Esophagus muscularis mucosa (tissue), 4 donors: ENCODE results near the gene AKAP6. TPM values are rescaled to one million over a fixed set of nuclear protein-coding genes. Genes with fewer than 3 reads are reported as not detected.

Source experiments
- DNase-seq: peaks from one replicate; pipeline ENCODE4 v3.0.0-alpha.2; 2017; ENCODE audit errors: extremely low spot score
- H3K27ac ChIP-seq, 4 donors: fragments of 200-600 bp; sonication (generic); replicated peaks in 1 of 4; 1 replicate in 3 of 4; 2 replicates in 1 of 4; pipeline ENCODE4 v1.5.1; 2016 to 2019; ENCODE audit warnings: mild to moderate bottlenecking in 1 of 4
- H3K27me3 ChIP-seq, 4 donors: fragments of 200-600 bp; sonication (generic); one replicate each; pipeline versions ENCODE4 v1.5.1 to v1.6.0; 2016 to 2019
- H3K36me3 ChIP-seq, 4 donors: fragments of 200-600 bp; sonication (generic); one replicate each; pipeline ENCODE4 v1.5.1; 2016 to 2019
- H3K4me1 ChIP-seq, 4 donors: fragments of 200-600 bp; sonication (generic); one replicate each; pipeline ENCODE4 v1.5.1; 2016 to 2019
- H3K4me3 ChIP-seq, 4 donors: fragments of 200-600 bp; sonication (generic); 1 replicate in 2 of 4; 2 replicates in 2 of 4; pipeline ENCODE4 v1.5.1; 2016 to 2019; ENCODE audit warnings: mild to moderate bottlenecking in 4 of 4, moderate library complexity in 1 of 4
- H3K9me3 ChIP-seq, 4 donors: fragments of 200-600 bp; sonication (generic); 1 replicate in 3 of 4; 2 replicates in 1 of 4; pipeline ENCODE4 v1.5.1; 2016 to 2019
- CTCF ChIP-seq, 3 experiments: fragments of 200-600 bp in 2 of 3; fragments of 450-650 bp in 1 of 3; sonication (generic) in 2 of 3; IDR thresholded peaks; one replicate each; pipeline ENCODE4 v1.5.1; 2017 to 2019; ENCODE audit warnings: antibody characterized with exemption in 3 of 3, mild to moderate bottlenecking in 2 of 3, moderate library complexity in 1 of 3
- EP300 ChIP-seq: sonication (generic); formaldehyde crosslinking; IDR thresholded peaks from one replicate; pipeline ENCODE4 v1.6.1; 2017; ENCODE audit warnings: antibody characterized with exemption
- POLR2A ChIP-seq: fragments of 450-650 bp; IDR thresholded peaks from one replicate; pipeline ENCODE4 v1.6.1; 2017; ENCODE audit warnings: antibody characterized with exemption, moderate library complexity, mild to moderate bottlenecking, low read depth
- POLR2AphosphoS5 ChIP-seq, 2 donors: sonication (generic); formaldehyde crosslinking; IDR thresholded peaks; one replicate each; pipeline ENCODE4 v1.6.1; 2017; ENCODE audit warnings: antibody characterized with exemption in 2 of 2
- whole genome bisulfite sequencing: methylation state at CpG from one replicate; pipeline ENCODE4 v1.1.5; 2018; 5-methylcytosine and 5-hydroxymethylcytosine counted together
- intact Hi-C: fragments of 100-400 bp; cut with DNase I; formaldehyde crosslinking; loops from one replicate; pipeline ENCODE4 v1.15.1; 2023
- total RNA-seq, 4 donors: library from RNA; depleted of rRNA; stranded (reverse); fragments of >200 nt; gene quantifications; one replicate each; pipeline versions ENCODE4 v1.1.0 to v1.2.1, GENCODE V29; 2016

The AKAP6 gene
- total RNA-seq, 4 donors from 2014 or later, result 21.3 to 38.6 (median 31.5) TPM

DNA sequence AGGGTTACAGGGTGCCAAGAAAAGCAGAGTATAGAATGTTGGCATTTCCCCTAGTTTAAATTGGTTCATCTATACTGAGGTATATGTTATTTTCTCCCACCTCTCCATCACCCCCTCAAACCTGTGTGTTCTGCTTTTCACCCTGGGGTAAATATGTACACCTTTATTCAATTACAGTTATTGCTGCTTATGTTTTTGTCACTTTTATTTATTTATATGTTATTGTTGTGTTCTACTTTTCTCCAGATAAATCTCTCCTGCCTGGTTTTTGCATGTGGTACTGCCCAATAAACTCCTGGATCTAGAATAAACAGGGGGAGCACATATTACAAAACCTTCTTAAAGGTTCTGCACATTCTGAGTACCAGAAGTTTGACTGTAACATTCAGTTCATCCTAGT lies 487.5 kb downstream of the AKAP6 start:
- Histone ChIP-seq H3K9me3 (no peaks in the 10 kb centered on the region), H3K4me3 (no peak overlapping the region), H3K4me1 (peaks cover 14 to 24% (median 18%) of the 10 kb centered on the region in 4 donors), H3K27ac (no peak overlapping the region), H3K27me3 (no peaks in the 10 kb centered on the region), H3K36me3 (no peaks in the 10 kb centered on the region)
- TF ChIP-seq POLR2AphosphoS5 (IDR thresholded peaks at IDR 0.05) (no peak), EP300 (no peak), POLR2A (no peak), CTCF (IDR thresholded peaks at IDR 0.05) (no peak)
- DNase-seq, result no peak
- intact Hi-C loops, result loop anchor here (10.0 kb wide), 1 partner anchor 212 kb away; no protein-coding TSS in a partner anchor

DNA sequence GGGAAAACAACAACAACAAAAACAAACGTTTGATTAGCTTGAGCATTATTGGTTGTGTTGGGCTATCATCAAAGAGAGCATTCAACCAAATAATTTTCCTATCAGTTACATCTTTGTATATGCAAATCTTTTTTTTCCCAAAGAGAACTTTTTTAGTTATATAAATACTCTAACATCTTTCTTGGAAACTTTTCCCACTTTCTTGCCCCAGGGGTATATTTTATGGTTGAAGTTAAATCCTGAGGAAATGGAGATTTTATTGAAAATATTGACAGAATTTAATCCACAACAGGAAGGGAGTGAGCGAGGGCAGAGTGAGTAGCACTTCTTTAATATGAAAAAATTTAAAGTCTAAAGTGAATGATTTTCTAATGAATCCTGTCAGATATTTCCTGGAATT lies 488.7 kb downstream of the AKAP6 start:
- no peak for DNase-seq
- 78% methylated on average over 2 of the region's 2 CpGs for WGBS
- Histone ChIP-seq H3K27ac (no peak overlapping the region), H3K27me3 (no peaks in the 10 kb centered on the region), H3K36me3 (no peaks in the 10 kb centered on the region), H3K4me3 (no peak overlapping the region), H3K9me3 (no peaks in the 10 kb centered on the region), H3K4me1 (peaks cover 14 to 24% (median 18%) of the 10 kb centered on the region in 4 donors)
- TF ChIP-seq EP300 (no peak), POLR2A (no peak), CTCF (IDR thresholded peaks at IDR 0.05) (no peak), POLR2AphosphoS5 (IDR thresholded peaks at IDR 0.05) (no peak)
- intact Hi-C loops, result loop anchor here (10.0 kb wide), 1 partner anchor 213 kb away; no protein-coding TSS in a partner anchor

DNA sequence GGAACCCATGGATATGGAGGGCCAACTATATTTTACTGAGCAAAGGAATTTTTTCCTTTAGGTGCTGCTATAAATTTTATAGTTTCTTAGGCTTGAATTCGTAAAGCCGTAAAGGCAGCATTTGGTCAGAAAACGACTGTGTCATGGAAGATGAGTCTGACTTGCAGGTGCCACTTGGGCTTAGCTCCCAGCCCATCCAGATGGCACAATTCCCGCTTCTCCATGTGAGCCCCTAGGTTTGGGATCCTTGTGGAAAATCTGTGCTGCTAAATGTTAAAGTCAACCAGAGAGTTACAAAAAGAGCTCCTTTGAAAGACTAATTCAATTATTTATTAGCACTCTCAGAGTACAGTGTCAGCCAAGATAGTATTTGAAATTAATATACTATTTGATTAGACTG lies 489.5 kb downstream of the AKAP6 start:
- 92% methylated on average over 4 of the region's 4 CpGs for WGBS
- Histone ChIP-seq H3K4me1 (peaks cover 9 to 17% (median 13%) of the 10 kb centered on the region in 4 donors), H3K27me3 (no peaks in the 10 kb centered on the region), H3K9me3 (no peaks in the 10 kb centered on the region), H3K36me3 (no peaks in the 10 kb centered on the region), H3K4me3 (no peak overlapping the region), H3K27ac (no peak overlapping the region)
- intact Hi-C loops, result loop anchor here (10.0 kb wide), 1 partner anchor 214 kb away; no protein-coding TSS in a partner anchor
- DNase-seq, result no peak
- TF ChIP-seq POLR2AphosphoS5 (IDR thresholded peaks at IDR 0.05) (no peak), EP300 (no peak), CTCF (IDR thresholded peaks at IDR 0.05) (no peak), POLR2A (no peak)

- intact Hi-C loops, result no loop called here
- Histone ChIP-seq H3K27ac (no peak overlapping the region), H3K9me3 (no peaks in the 10 kb centered on the region), H3K36me3 (no peaks in the 10 kb centered on the region), H3K27me3 (no peaks in the 10 kb centered on the region), H3K4me3 (no peak overlapping the region), H3K4me1 (peaks cover 0 to 15% (median 11%) of the 10 kb centered on the region in 4 donors)
- no peak for DNase-seq
- no peak for TF ChIP-seq CTCF (IDR thresholded peaks at IDR 0.05)
- TF ChIP-seq EP300, result no peak
- no peak for TF ChIP-seq POLR2AphosphoS5 (IDR thresholded peaks at IDR 0.05)
- no peak for TF ChIP-seq POLR2A
- WGBS, result 57% methylated on average over 1 of the region's 1 CpG
Measured at GRCh38 chr14:32820181-32820580, 491.1 kb downstream of the AKAP6 start.

- no peak overlapping the region for H3K4me3 ChIP-seq
- DNase-seq, result no peak
- no peaks in the 10 kb centered on the region for H3K9me3 ChIP-seq
- intact Hi-C loops, result no loop called here
- H3K27ac ChIP-seq, result no peak overlapping the region
- no peak for TF ChIP-seq CTCF (IDR thresholded peaks at IDR 0.05)
- no peak for TF ChIP-seq POLR2AphosphoS5 (IDR thresholded peaks at IDR 0.05)
- TF ChIP-seq POLR2A, result no peak
- no peaks in the 10 kb centered on the region for H3K36me3 ChIP-seq
- H3K4me1 ChIP-seq, result peaks cover 0 to 15% (median 11%) of the 10 kb centered on the region in 4 donors
- no peaks in the 10 kb centered on the region for H3K27me3 ChIP-seq
Measured at GRCh38 chr14:32820682-32821081, 491.6 kb downstream of the AKAP6 start.
